Neural cell (in vitro differentiated cells): ENCODE results near the gene QARS1.

Source experiments
- EP300 ChIP-seq: fragments of 450-650 bp; conservative IDR thresholded peaks from 2 replicates; pipeline ENCODE4 v1.6.1; 2014; ENCODE audit warnings: antibody characterized with exemption, mild to moderate bottlenecking, moderate library complexity; ENCODE audit not compliant: poor library complexity, severe bottlenecking
- EZH2 ChIP-seq: fragments of 200-600, 300-800 bp; shearing (Covaris generic), sonication (generic); IDR thresholded peaks from 2 replicates; pipeline ENCODE4 v1.6.1; 2014; ENCODE audit warnings: antibody characterized with exemption, low read length, borderline replicate concordance, mild to moderate bottlenecking; ENCODE audit not compliant: insufficient read depth, poor library complexity, severe bottlenecking
- MXI1 ChIP-seq: fragments of 450-650 bp; conservative IDR thresholded peaks from 2 replicates; pipeline ENCODE4 v1.6.1; 2014; ENCODE audit warnings: antibody characterized with exemption, mild to moderate bottlenecking; ENCODE audit not compliant: poor library complexity, severe bottlenecking
- RAD21 ChIP-seq: fragments of 450-650 bp; conservative IDR thresholded peaks from 2 replicates; pipeline ENCODE4 v1.6.1; 2014; ENCODE audit warnings: antibody characterized with exemption, mild to moderate bottlenecking, moderate library complexity
- SMC3 ChIP-seq: fragments of 450-650 bp; conservative IDR thresholded peaks from 2 replicates; pipeline ENCODE4 v1.6.1; 2014; ENCODE audit warnings: antibody characterized with exemption, mild to moderate bottlenecking, moderate library complexity; ENCODE audit not compliant: poor library complexity
- TF ChIP-seq, protein P1 (sequence below): fragments of 450-650 bp; IDR thresholded peaks from 2 replicates; pipeline ENCODE4 v1.5.1; 2014; ENCODE audit warnings: antibody characterized with exemption, mild to moderate bottlenecking, moderate library complexity; ENCODE audit not compliant: poor library complexity, severe bottlenecking
- TF ChIP-seq, protein P2 (sequence below): IDR thresholded peaks from 2 replicates; pipeline ENCODE4 v1.6.1; 2012; ENCODE audit warnings: borderline replicate concordance

DNA sequence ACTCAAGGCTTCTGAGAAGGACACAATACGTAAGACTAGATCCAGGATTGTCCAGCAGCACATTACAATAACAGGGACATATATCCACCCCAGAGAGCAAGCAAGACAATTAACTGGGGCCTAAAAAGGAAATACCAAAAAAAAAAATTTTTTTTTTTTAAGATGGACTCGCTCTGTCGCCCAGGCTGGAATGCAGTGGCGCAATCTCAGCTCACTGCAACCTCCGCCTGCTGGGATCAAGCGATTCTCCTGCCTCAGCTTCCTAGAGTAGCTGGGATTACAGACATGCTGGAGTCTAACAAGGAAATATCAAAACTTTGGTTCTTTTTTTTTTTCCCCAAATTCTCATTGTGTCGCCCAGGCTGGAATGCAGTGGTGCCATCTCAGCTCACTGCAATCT, 46.5 kb downstream of the QARS1 start:
- TF ChIP-seq, protein P1, sequence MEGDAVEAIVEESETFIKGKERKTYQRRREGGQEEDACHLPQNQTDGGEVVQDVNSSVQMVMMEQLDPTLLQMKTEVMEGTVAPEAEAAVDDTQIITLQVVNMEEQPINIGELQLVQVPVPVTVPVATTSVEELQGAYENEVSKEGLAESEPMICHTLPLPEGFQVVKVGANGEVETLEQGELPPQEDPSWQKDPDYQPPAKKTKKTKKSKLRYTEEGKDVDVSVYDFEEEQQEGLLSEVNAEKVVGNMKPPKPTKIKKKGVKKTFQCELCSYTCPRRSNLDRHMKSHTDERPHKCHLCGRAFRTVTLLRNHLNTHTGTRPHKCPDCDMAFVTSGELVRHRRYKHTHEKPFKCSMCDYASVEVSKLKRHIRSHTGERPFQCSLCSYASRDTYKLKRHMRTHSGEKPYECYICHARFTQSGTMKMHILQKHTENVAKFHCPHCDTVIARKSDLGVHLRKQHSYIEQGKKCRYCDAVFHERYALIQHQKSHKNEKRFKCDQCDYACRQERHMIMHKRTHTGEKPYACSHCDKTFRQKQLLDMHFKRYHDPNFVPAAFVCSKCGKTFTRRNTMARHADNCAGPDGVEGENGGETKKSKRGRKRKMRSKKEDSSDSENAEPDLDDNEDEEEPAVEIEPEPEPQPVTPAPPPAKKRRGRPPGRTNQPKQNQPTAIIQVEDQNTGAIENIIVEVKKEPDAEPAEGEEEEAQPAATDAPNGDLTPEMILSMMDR: no peak
- TF ChIP-seq EZH2 (no peak), EP300 (no peak), SMC3 (no peak), MXI1 (no peak), RAD21 (no peak)
- TF ChIP-seq, protein P2, sequence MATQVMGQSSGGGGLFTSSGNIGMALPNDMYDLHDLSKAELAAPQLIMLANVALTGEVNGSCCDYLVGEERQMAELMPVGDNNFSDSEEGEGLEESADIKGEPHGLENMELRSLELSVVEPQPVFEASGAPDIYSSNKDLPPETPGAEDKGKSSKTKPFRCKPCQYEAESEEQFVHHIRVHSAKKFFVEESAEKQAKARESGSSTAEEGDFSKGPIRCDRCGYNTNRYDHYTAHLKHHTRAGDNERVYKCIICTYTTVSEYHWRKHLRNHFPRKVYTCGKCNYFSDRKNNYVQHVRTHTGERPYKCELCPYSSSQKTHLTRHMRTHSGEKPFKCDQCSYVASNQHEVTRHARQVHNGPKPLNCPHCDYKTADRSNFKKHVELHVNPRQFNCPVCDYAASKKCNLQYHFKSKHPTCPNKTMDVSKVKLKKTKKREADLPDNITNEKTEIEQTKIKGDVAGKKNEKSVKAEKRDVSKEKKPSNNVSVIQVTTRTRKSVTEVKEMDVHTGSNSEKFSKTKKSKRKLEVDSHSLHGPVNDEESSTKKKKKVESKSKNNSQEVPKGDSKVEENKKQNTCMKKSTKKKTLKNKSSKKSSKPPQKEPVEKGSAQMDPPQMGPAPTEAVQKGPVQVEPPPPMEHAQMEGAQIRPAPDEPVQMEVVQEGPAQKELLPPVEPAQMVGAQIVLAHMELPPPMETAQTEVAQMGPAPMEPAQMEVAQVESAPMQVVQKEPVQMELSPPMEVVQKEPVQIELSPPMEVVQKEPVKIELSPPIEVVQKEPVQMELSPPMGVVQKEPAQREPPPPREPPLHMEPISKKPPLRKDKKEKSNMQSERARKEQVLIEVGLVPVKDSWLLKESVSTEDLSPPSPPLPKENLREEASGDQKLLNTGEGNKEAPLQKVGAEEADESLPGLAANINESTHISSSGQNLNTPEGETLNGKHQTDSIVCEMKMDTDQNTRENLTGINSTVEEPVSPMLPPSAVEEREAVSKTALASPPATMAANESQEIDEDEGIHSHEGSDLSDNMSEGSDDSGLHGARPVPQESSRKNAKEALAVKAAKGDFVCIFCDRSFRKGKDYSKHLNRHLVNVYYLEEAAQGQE: no peak
